A549 (cell line): ENCODE results near the gene ZFC3H1. TPM values are rescaled to one million over a fixed set of nuclear protein-coding genes. Genes with fewer than 3 reads are reported as not detected.

Experiments
- ATAC-seq, 2 experiments: fragments of 200-7000 bp in 1 of 2; fragments of >200 bp in 1 of 2; cut with Nextera tagmentation in 1 of 2; cut with Tn5 transposase in 1 of 2; 3 replicates each; pipeline versions ENCODE4 v1.8.0 to v1.9.1; 2018 to 2020; ENCODE audit warnings: mild to moderate bottlenecking in 1 of 2, moderate library complexity in 1 of 2
- CTCF ChIA-PET: fragments of 300-600 bp; sonication (Branson Sonifier 250); formaldehyde crosslinking; extraction: SDS; loops from one replicate; lab custom pipeline; 2021; ENCODE audit warnings: antibody characterized with exemption, inconsistent platforms; lab: Yijun Ruan, JAX
- POLR2A ChIA-PET: fragments of 350-600 bp; formaldehyde crosslinking; extraction: SDS; loops from one replicate; lab custom pipeline; 2021; ENCODE audit warnings: antibody characterized with exemption, inconsistent platforms; lab: Yijun Ruan, JAX
- DNase-seq, 2 experiments: peaks; one replicate each; pipeline versions ENCODE4 v3.0.0 to v3.0.0-alpha.2; 2011 to 2016; ENCODE audit warnings: low read depth in 1 of 2, low spot score in 1 of 2
- FAIRE-seq: peaks from 2 replicates; lab custom pipeline; 2011; peaks lifted over from hg19 to GRCh38; lab: Jason Lieb, UNC
- H3K27ac ChIP-seq, 2 experiments: fragments of >200 bp; sonication (Bioruptor Twin); formaldehyde crosslinking; 3 replicates each; pipeline ENCODE4 v1.5.1; 2016 to 2017
- H3K4me1 ChIP-seq: fragments of >200 bp; sonication (Bioruptor Twin); formaldehyde crosslinking; 3 replicates; pipeline ENCODE4 v1.6.1; 2016
- H3K4me2 ChIP-seq: fragments of >200 bp; sonication (Bioruptor Twin); formaldehyde crosslinking; 3 replicates; pipeline ENCODE4 v1.6.1; 2016
- H3K4me3 ChIP-seq: fragments of >200 bp; sonication (Bioruptor Twin); formaldehyde crosslinking; 3 replicates; pipeline ENCODE4 v1.5.1; 2016
- H3K9me3 ChIP-seq: fragments of >200 bp; sonication (Bioruptor Twin); formaldehyde crosslinking; 3 replicates; pipeline ENCODE4 v1.6.1; 2016
- CBX8 ChIP-seq: fragments of 200-600 bp; sonication (generic); IDR thresholded peaks from 2 replicates; pipeline ENCODE4 v1.6.1; 2016
- CHD2 ChIP-seq: fragments of 150-350 bp; IDR thresholded peaks from 2 replicates; pipeline ENCODE4 v1.6.1; 2014; ENCODE audit warnings: low read length; ENCODE audit not compliant: partially characterized antibody
- FOSB ChIP-seq: fragments of 250-450 bp; sonication (Bioruptor Pico); IDR thresholded peaks from 2 replicates; pipeline ENCODE4 v1.5.0; 2020; ENCODE audit warnings: mild to moderate bottlenecking, moderate library complexity
- FOXS1 ChIP-seq: fragments of 250-450 bp; sonication (Bioruptor Pico); IDR thresholded peaks from 2 replicates; pipeline ENCODE4 v1.5.0; 2020; ENCODE audit warnings: mild to moderate bottlenecking, moderate library complexity
- HDAC2 ChIP-seq: fragments of 200-600 bp; sonication (generic); IDR thresholded peaks from 2 replicates; pipeline ENCODE4 v1.6.1; 2016
- HEYL ChIP-seq: fragments of 250-450 bp; sonication (Bioruptor Pico); IDR thresholded peaks from 2 replicates; pipeline ENCODE4 v1.8.0; 2021; ENCODE audit warnings: mild to moderate bottlenecking, moderate library complexity
- HOXB5 ChIP-seq: fragments of 250-450 bp; sonication (Bioruptor Pico); IDR thresholded peaks from 2 replicates; pipeline ENCODE4 v1.5.0; 2020; ENCODE audit warnings: mild to moderate bottlenecking, moderate library complexity
- KDM5A ChIP-seq: fragments of 200-600 bp; sonication (generic); IDR thresholded peaks from 2 replicates; pipeline ENCODE4 v1.6.1; 2016; ENCODE audit warnings: antibody characterized with exemption, mild to moderate bottlenecking
- POLR2A ChIP-seq: IDR thresholded peaks from 2 replicates; pipeline ENCODE4 v1.6.1; 2012; ENCODE audit warnings: mild to moderate bottlenecking, low read length
- POLR2AphosphoS2 ChIP-seq: conservative IDR thresholded peaks from 2 replicates; pipeline ENCODE4 v1.6.1; 2012; ENCODE audit warnings: low read length, improper control_type of control experiment, inconsistent platforms
- RARB ChIP-seq: fragments of 250-450 bp; sonication (Bioruptor Pico); IDR thresholded peaks from 2 replicates; pipeline ENCODE4 v1.8.0; 2021; ENCODE audit warnings: mild to moderate bottlenecking, moderate library complexity
- RCOR1 ChIP-seq: fragments of 150-350 bp; IDR thresholded peaks from 2 replicates; pipeline ENCODE4 v1.6.1; 2014; ENCODE audit warnings: antibody characterized with exemption, low read length, low read depth
- RFX5 ChIP-seq: fragments of 450-650 bp; IDR thresholded peaks from 2 replicates; pipeline ENCODE4 v1.7.1; 2014; ENCODE audit warnings: antibody characterized with exemption, mild to moderate bottlenecking, moderate library complexity
- RNF2 ChIP-seq: fragments of 200-600 bp; sonication (generic); IDR thresholded peaks from 2 replicates; pipeline ENCODE4 v1.6.1; 2016; ENCODE audit warnings: low read depth, mild to moderate bottlenecking, antibody characterized with exemption, moderate library complexity, borderline replicate concordance
- ZFP36 ChIP-seq: fragments of 450-650 bp; IDR thresholded peaks from 2 replicates; pipeline ENCODE4 v1.6.1; 2014; ENCODE audit warnings: borderline replicate concordance; ENCODE audit not compliant: partially characterized antibody
- WGBS: methylation state at CpG from one replicate; pipeline ENCODE4 v1.1.6; 2017; ENCODE audit errors: missing lambda C conversion rate; 5-methylcytosine and 5-hydroxymethylcytosine counted together
- polyA plus RNA-seq, 4 experiments: library from polyadenylated mRNA; depleted of rRNA in 3 of 4; stranded (reverse); fragments of >200 nt; fragmentation: RNase III in 1 of 4; extraction: RNeasy Plus Mini Kit Qiagen cat#74134 plus additional on column Dnase treatment in 1 of 4; gene quantifications; 2 replicates in 3 of 4; 3 replicates in 1 of 4; pipeline ENCODE4 v1.2.3, GENCODE V29; 2011 to 2017
- TF ChIP-seq, protein P1 (sequence below): IDR thresholded peaks from 2 replicates; pipeline ENCODE4 v1.6.1; 2012
- TF ChIP-seq, protein P2 (sequence below): fragments of 250-450 bp; sonication (Bioruptor Pico); IDR thresholded peaks from 2 replicates; pipeline ENCODE4 v1.5.0; 2021; ENCODE audit warnings: mild to moderate bottlenecking, moderate library complexity, borderline replicate concordance
- TF ChIP-seq, protein P3 (sequence below): fragments of 200-600 bp; sonication (generic); IDR thresholded peaks from 2 replicates; pipeline ENCODE4 v1.6.1; 2016; ENCODE audit warnings: antibody characterized with exemption, mild to moderate bottlenecking, moderate library complexity
- TF ChIP-seq, protein P4 (sequence below): fragments of 250-450 bp; sonication (Bioruptor Pico); IDR thresholded peaks from 2 replicates; pipeline ENCODE4 v1.5.0; 2020; ENCODE audit warnings: low read depth, mild to moderate bottlenecking, moderate library complexity

Gene ZFC3H1
- polyA plus RNA-seq, 2 of the 4 experiments (the other 2 are of a cell fraction) = 18.9 to 58.3 TPM

DNA sequence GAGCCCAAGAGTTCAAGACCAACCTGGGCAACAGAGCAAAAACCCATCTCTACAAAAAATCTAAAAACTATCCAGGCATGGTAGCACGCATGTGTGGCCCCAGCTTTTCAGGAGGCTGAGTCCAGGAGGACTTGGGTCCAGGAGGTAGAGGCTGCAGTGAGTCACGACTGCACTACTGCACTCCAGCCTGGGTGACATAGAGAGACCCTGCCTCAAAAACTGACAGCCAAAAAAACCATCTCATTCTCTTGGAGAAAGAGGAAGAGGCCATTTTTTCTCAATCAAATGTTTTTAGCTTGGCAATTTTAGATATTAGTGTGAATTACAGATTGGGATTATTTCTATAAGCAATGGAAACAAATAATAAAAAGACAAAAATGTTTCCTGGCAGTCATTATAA lies 38.2 kb downstream of the ZFC3H1 start:
- CTCF ChIA-PET = interaction anchor here (0.6 to 1.8 kb wide), 3 partner anchors 11 to 1749 kb away, joined by 3 to 9 read pairs (median 4); no protein-coding TSS in a partner anchor
- WGBS = 90% methylated on average over 2 of the region's 2 CpGs
- TF ChIP-seq RCOR1 (no peak), RARB (no peak), POLR2A (no peak), FOXS1 (no peak), RFX5 (no peak), HEYL (CRISPR knock-in tag) (no peak), CHD2 (no peak), CBX8 (no peak), HDAC2 (no peak)
- TF ChIP-seq, protein P1, sequence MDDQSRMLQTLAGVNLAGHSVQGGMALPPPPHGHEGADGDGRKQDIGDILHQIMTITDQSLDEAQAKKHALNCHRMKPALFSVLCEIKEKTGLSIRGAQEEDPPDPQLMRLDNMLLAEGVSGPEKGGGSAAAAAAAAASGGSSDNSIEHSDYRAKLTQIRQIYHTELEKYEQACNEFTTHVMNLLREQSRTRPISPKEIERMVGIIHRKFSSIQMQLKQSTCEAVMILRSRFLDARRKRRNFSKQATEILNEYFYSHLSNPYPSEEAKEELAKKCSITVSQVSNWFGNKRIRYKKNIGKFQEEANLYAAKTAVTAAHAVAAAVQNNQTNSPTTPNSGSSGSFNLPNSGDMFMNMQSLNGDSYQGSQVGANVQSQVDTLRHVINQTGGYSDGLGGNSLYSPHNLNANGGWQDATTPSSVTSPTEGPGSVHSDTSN = no peak
- TF ChIP-seq, all 56 proteins: peak for 0
- Histone ChIP-seq H3K27ac (no peak overlapping the region), H3K4me2 (no peak overlapping the region), H3K4me1 (no peaks in the 10 kb centered on the region), H3K4me3 (no peak overlapping the region), H3K9me3 (no peaks in the 10 kb centered on the region)
- FAIRE-seq = no peak
- no peak for ATAC-seq
- POLR2A ChIA-PET = no interaction called here
- no peak for DNase-seq

DNA sequence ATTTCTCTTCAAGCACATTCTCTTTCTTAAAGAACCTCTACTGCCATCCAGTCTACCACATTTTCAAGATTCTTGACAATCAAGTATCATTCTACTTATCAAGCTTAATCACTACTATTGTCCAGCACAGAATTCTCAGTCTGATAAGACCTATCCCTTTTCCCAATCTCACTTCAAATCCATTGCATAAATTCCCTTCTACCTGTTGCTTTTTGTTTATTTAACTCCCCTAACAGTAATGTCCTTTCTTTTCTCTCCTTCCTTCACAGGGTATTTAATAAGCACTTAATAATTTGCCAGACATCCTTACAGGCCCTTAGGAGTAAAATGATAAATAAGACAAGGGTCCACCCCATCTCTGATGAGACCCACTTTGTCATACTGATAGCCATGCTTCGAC lies 41.7 kb downstream of the ZFC3H1 start:
- FAIRE-seq (no peak), ATAC-seq (no peak), DNase-seq (no peak)
- ChIA-PET POLR2A (no interaction called here), CTCF (interaction anchor here (0.7 to 1.8 kb wide), 4 partner anchors 15 to 206 kb away, joined by 3 to 5 read pairs (median 4); no protein-coding TSS in a partner anchor)
- TF ChIP-seq POLR2A (no peak), HDAC2 (no peak), POLR2AphosphoS2 (no peak), RNF2 (no peak), RARB (no peak), FOSB (no peak), KDM5A (no peak), ZFP36 (no peak), HOXB5 (CRISPR knock-in tag) (no peak)
- TF ChIP-seq, protein P2, sequence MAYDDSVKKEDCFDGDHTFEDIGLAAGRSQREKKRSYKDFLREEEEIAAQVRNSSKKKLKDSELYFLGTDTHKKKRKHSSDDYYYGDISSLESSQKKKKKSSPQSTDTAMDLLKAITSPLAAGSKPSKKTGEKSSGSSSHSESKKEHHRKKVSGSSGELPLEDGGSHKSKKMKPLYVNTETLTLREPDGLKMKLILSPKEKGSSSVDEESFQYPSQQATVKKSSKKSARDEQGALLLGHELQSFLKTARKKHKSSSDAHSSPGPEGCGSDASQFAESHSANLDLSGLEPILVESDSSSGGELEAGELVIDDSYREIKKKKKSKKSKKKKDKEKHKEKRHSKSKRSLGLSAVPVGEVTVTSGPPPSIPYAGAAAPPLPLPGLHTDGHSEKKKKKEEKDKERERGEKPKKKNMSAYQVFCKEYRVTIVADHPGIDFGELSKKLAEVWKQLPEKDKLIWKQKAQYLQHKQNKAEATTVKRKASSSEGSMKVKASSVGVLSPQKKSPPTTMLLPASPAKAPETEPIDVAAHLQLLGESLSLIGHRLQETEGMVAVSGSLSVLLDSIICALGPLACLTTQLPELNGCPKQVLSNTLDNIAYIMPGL = no peak
- TF ChIP-seq, protein P3, sequence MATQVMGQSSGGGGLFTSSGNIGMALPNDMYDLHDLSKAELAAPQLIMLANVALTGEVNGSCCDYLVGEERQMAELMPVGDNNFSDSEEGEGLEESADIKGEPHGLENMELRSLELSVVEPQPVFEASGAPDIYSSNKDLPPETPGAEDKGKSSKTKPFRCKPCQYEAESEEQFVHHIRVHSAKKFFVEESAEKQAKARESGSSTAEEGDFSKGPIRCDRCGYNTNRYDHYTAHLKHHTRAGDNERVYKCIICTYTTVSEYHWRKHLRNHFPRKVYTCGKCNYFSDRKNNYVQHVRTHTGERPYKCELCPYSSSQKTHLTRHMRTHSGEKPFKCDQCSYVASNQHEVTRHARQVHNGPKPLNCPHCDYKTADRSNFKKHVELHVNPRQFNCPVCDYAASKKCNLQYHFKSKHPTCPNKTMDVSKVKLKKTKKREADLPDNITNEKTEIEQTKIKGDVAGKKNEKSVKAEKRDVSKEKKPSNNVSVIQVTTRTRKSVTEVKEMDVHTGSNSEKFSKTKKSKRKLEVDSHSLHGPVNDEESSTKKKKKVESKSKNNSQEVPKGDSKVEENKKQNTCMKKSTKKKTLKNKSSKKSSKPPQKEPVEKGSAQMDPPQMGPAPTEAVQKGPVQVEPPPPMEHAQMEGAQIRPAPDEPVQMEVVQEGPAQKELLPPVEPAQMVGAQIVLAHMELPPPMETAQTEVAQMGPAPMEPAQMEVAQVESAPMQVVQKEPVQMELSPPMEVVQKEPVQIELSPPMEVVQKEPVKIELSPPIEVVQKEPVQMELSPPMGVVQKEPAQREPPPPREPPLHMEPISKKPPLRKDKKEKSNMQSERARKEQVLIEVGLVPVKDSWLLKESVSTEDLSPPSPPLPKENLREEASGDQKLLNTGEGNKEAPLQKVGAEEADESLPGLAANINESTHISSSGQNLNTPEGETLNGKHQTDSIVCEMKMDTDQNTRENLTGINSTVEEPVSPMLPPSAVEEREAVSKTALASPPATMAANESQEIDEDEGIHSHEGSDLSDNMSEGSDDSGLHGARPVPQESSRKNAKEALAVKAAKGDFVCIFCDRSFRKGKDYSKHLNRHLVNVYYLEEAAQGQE = no peak
- TF ChIP-seq, protein P4, sequence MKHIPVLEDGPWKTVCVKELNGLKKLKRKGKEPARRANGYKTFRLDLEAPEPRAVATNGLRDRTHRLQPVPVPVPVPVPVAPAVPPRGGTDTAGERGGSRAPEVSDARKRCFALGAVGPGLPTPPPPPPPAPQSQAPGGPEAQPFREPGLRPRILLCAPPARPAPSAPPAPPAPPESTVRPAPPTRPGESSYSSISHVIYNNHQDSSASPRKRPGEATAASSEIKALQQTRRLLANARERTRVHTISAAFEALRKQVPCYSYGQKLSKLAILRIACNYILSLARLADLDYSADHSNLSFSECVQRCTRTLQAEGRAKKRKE (CRISPR knock-in tag) = no peak
- Histone ChIP-seq H3K4me3 (no peak overlapping the region), H3K9me3 (no peaks in the 10 kb centered on the region), H3K4me1 (no peaks in the 10 kb centered on the region), H3K4me2 (no peak overlapping the region), H3K27ac (no peak overlapping the region)
- 100% methylated on average over 1 of the region's 1 CpG for WGBS
